Measurements from ENCODE around the gene TANC1. TPM values are rescaled to one million over a fixed set of nuclear protein-coding genes. Genes with fewer than 3 reads are reported as not detected.

TANC1 gene
- total and polyA plus RNA-seq, 2 experiments from 2014 or later, result 2.8 to 9.5 TPM

DNA sequence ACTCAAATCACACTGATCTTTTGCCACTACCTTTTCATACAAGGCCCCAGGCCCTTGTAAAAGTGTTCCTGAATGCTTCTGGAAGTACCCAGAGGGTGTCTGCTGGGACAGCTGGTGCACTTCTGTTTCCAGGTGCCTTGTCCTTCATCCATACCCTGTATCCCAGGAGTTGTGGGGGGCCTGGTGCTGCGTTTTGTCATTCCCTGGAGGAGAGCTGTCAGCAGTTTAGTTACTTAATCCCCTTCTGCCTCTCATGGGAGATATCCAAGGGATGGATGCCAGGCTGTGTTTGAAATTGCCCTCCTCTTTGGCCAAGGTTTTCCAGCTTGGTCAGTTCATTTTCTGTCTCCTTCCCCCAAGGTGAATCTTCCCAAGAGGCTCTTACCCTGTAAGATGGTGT lies 159.8 kb downstream of the TANC1 start (continued):
- TF ChIP-seq, protein P1, sequence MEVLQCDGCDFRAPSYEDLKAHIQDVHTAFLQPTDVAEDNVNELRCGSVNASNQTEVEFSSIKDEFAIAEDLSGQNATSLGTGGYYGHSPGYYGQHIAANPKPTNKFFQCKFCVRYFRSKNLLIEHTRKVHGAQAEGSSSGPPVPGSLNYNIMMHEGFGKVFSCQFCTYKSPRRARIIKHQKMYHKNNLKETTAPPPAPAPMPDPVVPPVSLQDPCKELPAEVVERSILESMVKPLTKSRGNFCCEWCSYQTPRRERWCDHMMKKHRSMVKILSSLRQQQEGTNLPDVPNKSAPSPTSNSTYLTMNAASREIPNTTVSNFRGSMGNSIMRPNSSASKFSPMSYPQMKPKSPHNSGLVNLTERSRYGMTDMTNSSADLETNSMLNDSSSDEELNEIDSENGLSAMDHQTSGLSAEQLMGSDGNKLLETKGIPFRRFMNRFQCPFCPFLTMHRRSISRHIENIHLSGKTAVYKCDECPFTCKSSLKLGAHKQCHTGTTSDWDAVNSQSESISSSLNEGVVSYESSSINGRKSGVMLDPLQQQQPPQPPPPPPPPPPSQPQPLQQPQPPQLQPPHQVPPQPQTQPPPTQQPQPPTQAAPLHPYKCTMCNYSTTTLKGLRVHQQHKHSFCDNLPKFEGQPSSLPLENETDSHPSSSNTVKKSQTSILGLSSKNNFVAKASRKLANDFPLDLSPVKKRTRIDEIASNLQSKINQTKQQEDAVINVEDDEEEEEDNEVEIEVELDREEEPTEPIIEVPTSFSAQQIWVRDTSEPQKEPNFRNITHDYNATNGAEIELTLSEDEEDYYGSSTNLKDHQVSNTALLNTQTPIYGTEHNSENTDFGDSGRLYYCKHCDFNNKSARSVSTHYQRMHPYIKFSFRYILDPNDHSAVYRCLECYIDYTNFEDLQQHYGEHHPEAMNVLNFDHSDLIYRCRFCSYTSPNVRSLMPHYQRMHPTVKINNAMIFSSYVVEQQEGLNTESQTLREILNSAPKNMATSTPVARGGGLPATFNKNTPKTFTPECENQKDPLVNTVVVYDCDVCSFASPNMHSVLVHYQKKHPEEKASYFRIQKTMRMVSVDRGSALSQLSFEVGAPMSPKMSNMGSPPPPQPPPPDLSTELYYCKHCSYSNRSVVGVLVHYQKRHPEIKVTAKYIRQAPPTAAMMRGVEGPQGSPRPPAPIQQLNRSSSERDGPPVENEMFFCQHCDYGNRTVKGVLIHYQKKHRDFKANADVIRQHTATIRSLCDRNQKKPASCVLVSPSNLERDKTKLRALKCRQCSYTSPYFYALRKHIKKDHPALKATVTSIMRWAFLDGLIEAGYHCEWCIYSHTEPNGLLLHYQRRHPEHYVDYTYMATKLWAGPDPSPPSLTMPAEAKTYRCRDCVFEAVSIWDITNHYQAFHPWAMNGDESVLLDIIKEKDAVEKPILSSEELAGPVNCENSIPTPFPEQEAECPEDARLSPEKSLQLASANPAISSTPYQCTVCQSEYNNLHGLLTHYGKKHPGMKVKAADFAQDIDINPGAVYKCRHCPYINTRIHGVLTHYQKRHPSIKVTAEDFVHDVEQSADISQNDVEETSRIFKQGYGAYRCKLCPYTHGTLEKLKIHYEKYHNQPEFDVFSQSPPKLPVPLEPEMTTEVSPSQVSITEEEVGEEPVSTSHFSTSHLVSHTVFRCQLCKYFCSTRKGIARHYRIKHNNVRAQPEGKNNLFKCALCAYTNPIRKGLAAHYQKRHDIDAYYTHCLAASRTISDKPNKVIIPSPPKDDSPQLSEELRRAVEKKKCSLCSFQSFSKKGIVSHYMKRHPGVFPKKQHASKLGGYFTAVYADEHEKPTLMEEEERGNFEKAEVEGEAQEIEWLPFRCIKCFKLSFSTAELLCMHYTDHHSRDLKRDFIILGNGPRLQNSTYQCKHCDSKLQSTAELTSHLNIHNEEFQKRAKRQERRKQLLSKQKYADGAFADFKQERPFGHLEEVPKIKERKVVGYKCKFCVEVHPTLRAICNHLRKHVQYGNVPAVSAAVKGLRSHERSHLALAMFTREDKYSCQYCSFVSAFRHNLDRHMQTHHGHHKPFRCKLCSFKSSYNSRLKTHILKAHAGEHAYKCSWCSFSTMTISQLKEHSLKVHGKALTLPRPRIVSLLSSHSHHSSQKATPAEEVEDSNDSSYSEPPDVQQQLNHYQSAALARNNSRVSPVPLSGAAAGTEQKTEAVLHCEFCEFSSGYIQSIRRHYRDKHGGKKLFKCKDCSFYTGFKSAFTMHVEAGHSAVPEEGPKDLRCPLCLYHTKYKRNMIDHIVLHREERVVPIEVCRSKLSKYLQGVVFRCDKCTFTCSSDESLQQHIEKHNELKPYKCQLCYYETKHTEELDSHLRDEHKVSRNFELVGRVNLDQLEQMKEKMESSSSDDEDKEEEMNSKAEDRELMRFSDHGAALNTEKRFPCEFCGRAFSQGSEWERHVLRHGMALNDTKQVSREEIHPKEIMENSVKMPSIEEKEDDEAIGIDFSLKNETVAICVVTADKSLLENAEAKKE (CRISPR knock-in tag; IDR thresholded peaks at IDR 0.05), result no peak
- TF ChIP-seq, protein P2, sequence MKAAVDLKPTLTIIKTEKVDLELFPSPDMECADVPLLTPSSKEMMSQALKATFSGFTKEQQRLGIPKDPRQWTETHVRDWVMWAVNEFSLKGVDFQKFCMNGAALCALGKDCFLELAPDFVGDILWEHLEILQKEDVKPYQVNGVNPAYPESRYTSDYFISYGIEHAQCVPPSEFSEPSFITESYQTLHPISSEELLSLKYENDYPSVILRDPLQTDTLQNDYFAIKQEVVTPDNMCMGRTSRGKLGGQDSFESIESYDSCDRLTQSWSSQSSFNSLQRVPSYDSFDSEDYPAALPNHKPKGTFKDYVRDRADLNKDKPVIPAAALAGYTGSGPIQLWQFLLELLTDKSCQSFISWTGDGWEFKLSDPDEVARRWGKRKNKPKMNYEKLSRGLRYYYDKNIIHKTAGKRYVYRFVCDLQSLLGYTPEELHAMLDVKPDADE (IDR thresholded peaks at IDR 0.05), result no peak

DNA sequence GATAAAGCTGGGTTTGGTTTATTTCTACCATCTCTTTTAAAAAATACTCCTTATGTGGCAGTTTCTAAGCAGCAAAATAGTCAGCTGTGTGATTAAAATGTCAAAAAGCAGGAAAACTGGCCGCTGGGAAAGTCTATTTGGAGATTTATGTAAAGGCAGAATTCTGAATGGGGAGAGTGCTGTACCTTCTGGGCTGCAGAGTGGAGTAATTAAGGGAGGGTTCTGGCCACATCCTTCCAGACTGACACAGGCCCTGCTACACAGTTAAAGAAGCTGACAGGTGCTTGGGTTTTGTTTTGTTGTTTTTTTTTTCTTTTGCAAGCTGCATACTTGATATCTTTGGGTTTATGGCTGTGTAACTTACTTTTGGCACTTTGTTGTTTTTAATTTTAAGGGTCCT lies 160.8 kb downstream of the TANC1 start:
- Mint-ChIP-seq H3K27ac (no peak overlapping the region), H3K4me1 (peaks cover 21% of the 10 kb centered on the region), H3K27me3 (ENCODE audit: insufficient read depth, low read depth, poor library complexity) (peaks cover 3% of the 10 kb centered on the region), H3K9me3 (no peaks in the 10 kb centered on the region), H3K36me3 (ENCODE audit: low read depth) (no peaks in the 10 kb centered on the region), H3K4me3 (no peak overlapping the region)
- Histone ChIP-seq H3K4me1 (ENCODE audit: insufficient read depth) (peaks cover 5% of the 10 kb centered on the region; the same call in 1 of the 2 replicates), H3K9me2 (ENCODE audit: insufficient read depth) (no peaks in the 10 kb centered on the region), H3F3A (replicated peaks; ENCODE audit: low read depth) (no peaks in the 10 kb centered on the region), H3K27me3 (ENCODE audit: insufficient read depth) (no peaks in the 10 kb centered on the region), H3K4me2 (no peak overlapping the region), H4K20me1 (replicated peaks; ENCODE audit: insufficient read depth) (no peaks in the 10 kb centered on the region), H3K36me3 (ENCODE audit: insufficient read depth) (no peaks in the 10 kb centered on the region), H3K27ac (ENCODE audit: low read depth) (no peak overlapping the region), H3K4me3 (no peak overlapping the region), H2AFZ (no peak overlapping the region), H3K79me2 (replicated peaks; ENCODE audit: insufficient read depth) (no peaks in the 10 kb centered on the region)
- no peak for DNase-seq (ENCODE audit: low spot score)
- TF ChIP-seq, protein P1 (CRISPR knock-in tag; IDR thresholded peaks at IDR 0.05), result no peak
- peak; percentile 28; the same call in 1 of the 3 replicates for ATAC-seq
